GM10248 (cell line): ENCODE data around the gene ADH7.

Experiments
- CTCF ChIA-PET: fragments of 300-600 bp; sonication (Branson Sonifier 250); formaldehyde crosslinking; extraction: SDS; loops from one replicate; lab custom pipeline; 2021; ENCODE audit warnings: antibody characterized with exemption; lab: Yijun Ruan, JAX
- POLR2A ChIA-PET: fragments of 350-650 bp; sonication (Branson Sonifier 250); formaldehyde crosslinking; extraction: SDS; loops from one replicate; lab custom pipeline; 2020; ENCODE audit warnings: antibody characterized with exemption; lab: Yijun Ruan, JAX
- DNase-seq: peaks from one replicate; pipeline ENCODE4 v3.0.0; 2012; ENCODE audit errors: extremely low spot score
- TF ChIP-seq, protein P1 (sequence below): IDR thresholded peaks from 2 replicates; pipeline ENCODE4 v1.5.1; 2012; ENCODE audit warnings: mild to moderate bottlenecking, low read depth; ENCODE audit errors: extremely low read depth, missing control alignments, control extremely low read depth

The ADH7 gene

DNA sequence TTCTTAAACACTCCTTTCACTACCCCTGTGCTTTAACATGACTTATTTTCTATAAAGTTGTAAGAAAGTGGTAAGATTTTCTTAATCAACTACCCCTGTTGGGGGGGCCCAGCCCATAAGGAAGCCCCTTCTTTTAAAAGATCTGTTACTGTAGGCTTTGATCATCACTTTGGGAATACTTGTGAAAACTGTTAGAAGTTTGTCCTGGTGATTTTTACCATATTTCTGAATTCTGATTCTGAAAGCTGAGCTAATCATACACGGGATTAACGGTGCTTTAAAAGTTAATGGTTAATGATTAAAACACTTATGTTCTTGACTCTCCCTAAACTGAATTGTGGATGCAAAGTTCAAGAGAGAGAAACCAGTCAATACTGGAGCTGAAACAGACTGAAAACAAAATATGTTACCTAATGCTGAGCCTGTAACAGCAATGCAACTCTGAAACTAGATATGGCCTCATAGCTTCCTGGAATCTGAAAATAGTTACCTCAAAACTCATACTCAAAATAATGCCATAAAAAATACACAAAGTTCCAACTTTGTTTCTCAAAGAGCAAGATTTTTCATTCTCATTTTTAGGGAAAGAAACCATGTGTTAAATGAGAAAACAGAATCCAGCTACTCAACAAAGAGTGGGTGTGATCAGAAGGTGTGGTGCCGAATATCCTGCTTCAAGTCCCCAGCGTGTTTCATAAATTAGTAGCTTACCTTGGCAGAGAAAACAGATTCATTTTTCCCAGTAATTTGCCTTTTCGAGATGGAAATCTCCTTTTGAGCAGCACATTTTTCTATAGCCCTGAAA, 31.6 kb downstream of the ADH7 start:
- TF ChIP-seq, protein P1, sequence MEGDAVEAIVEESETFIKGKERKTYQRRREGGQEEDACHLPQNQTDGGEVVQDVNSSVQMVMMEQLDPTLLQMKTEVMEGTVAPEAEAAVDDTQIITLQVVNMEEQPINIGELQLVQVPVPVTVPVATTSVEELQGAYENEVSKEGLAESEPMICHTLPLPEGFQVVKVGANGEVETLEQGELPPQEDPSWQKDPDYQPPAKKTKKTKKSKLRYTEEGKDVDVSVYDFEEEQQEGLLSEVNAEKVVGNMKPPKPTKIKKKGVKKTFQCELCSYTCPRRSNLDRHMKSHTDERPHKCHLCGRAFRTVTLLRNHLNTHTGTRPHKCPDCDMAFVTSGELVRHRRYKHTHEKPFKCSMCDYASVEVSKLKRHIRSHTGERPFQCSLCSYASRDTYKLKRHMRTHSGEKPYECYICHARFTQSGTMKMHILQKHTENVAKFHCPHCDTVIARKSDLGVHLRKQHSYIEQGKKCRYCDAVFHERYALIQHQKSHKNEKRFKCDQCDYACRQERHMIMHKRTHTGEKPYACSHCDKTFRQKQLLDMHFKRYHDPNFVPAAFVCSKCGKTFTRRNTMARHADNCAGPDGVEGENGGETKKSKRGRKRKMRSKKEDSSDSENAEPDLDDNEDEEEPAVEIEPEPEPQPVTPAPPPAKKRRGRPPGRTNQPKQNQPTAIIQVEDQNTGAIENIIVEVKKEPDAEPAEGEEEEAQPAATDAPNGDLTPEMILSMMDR, result no peak
- ChIA-PET CTCF (interaction anchor here (1.1 to 1.9 kb wide), 7 partner anchors 10 to 936 kb away, joined by 3 to 10 read pairs (median 3); partner anchors contain the start of gene METAP1), POLR2A (no interaction called here)
- peak; percentile 28 for DNase-seq

DNA sequence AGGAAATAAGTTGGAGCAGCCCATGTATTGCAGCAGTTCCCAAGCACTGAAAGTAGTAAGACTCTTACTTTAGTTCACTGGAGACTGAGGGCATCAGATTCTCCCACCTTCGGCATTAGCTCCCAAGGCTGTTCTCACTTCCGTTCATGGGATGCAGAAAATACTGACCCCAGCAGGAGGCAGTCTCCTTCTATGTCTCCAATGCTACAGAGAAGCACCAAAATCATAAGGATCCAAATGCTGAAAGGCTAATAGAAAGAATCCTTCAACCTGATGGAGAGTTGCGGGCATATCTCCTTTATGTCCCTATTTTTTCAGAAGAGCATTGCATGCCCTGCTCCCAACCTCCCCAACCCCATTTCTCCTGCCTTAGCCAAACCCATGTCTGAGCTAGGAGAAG, 32.4 kb downstream of the ADH7 start:
- no peak for DNase-seq
- TF ChIP-seq, protein P1, result no peak
- POLR2A ChIA-PET, result no interaction called here
- CTCF ChIA-PET, result interaction anchor here (1.2 to 1.9 kb wide), 5 partner anchors 11 to 461 kb away, joined by 3 to 5 read pairs (median 3); partner anchors contain the start of gene METAP1

DNA sequence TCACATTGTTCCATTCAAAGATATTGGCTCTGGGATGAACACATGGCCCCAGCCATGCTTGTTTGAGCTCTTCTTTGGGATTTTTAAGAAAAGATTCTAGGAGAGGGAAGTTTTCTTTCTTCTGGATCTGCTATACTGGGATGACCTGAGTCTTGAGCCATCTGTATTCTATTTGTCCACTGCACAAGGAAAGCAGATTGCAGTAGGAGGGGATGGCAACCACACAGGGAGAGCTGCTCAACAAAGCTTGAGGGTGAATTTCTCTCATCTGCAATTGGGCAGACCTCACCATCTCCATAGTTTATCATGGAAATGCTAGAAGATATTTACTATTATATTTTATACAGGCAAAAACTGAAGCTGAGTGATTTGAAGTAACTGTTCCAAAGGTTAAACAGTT, 34.3 kb downstream of the ADH7 start:
- TF ChIP-seq, protein P1, result no peak
- POLR2A ChIA-PET, result no interaction called here
- CTCF ChIA-PET, result interaction anchor here (2.3 kb wide), 1 partner anchor 10 kb away, joined by 6 read pairs; no protein-coding TSS in a partner anchor
- no peak for DNase-seq

DNA sequence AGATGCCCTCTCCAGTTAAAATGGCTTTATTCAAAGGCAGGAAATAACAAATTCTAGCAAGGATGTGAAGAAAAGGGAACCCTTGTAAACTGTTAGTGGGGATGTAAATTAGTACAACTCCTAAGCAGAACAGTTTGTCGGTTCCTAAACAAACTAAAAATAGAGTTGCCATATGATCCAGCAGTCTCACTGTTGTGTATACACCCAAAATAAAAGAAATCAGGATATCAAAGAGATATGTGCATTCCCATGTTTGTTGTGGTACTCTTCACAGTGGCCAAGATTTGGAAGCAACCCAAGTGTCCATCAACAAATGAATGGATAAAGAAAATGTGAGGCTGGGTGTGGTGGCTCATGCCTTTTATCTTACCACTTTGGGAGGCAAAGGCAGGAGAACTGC, 36.1 kb downstream of the ADH7 start:
- TF ChIP-seq, protein P1, result no peak
- ChIA-PET CTCF (no interaction called here), POLR2A (no interaction called here)
- no peak for DNase-seq

DNA sequence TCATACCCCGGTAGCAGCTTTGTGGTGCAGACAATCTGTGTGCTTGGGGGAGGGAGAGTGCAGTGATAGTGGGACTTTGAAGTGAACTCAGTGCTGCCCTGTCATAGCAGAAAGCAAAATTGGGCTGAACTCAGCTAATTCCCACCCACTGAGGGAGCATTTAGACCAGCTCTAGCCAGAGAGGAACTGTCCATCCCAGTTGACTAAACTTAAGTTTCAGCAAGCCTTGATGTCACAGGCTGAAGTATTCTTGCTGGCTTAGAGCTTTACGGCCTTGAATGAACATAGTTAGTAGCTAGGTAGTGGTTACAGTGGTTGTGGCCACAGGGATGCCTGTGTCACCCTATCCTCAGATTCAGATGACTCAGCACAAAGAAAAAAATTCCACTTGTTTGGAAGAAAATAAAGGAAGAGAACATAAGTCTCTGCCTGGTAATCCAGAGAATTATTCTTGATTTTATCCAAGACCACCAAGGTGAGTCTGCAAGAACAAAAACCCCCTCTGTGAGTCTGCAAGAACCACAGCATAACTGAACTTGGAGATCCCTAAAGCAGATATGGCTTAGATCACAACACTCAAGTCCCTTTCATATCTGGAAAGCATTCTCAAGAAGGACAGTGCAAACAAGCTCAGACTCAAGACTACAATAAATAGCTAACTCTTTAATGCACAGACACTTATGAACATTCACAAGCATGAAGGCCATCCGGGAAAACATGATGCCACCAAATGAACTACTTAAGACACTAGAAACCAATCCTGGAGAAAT, 39.4 kb downstream of the ADH7 start:
- POLR2A ChIA-PET, result no interaction called here
- CTCF ChIA-PET, result interaction anchor here (0.9 to 1.2 kb wide), 3 partner anchors 10 to 927 kb away, joined by 3 to 4 read pairs (median 3); no protein-coding TSS in a partner anchor
- DNase-seq, result no peak
- TF ChIP-seq, protein P1, result no peak

DNA sequence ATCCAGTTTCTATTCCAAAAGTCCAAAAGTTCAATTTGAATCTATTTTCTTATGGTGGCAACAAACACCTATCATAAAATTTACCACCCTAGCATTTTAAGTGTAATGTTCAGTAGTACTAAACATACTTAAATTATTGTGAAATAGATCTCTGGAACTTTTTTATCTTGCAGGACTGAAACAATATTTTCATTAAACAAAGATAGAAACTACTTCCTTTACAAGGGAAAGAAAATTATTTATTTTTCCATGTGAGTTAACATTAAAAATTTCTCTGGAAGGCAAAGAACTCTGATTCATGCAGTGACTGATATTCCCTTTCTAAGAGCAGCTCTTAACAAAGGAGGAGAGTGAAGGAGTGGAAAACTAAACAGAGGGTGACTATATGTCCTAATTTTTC, 40.2 kb downstream of the ADH7 start:
- ChIA-PET POLR2A (no interaction called here), CTCF (interaction anchor here (0.9 to 1.2 kb wide), 2 partner anchors 12 to 926 kb away, joined by 3 to 4 read pairs; no protein-coding TSS in a partner anchor)
- DNase-seq, result no peak
- TF ChIP-seq, protein P1, result no peak
